ENCODE results near the gene MARCOL.
"Not testable (repeated sequence)": the region's sequence is repeated elsewhere in the genome, so short reads cannot be mapped to it uniquely, and the experiment has no call there.

The MARCOL gene

DNA sequence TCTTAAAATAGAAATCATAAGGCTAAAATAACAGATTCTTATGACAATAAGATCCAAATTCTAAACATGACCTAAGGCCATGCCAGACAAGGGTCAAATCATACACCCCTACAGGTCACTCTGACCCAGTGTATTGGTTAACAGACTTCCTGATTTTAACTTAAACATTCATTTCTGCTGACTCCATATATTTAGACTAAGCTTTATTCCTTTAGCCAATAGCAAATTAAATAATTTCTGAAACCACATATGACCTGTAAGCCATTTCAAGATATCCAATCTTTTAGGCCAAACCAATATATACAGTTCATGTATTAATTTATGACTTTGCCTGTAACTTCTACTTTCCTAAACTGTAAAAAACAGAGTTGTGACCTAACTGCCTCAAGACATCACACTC lies 22.9 kb downstream of the MARCOL start:
- no peak overlapping the region for H3K4me3 ChIP-seq (ENCODE audit: low read depth, low read length)

DNA sequence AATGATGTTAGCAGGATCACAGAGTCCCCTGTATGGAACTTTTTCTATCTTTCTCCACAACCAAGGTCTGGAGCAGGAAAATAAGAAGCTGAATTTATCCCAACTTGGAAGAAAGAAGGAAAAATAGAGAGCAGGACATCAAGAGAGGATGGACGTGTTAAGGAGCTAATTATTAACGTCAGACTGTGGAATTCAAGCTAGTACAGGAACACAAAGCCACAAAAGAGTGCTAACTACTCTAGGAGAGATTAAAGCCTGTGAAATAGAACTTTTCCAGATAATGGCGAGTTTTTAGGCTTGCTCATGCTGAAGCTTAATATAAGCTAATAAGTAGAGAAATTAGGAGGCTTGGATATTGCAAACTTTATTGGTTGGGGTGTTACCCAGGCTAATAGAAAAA lies 29.6 kb downstream of the MARCOL start:
- H3K4me3 ChIP-seq (ENCODE audit: low read depth, low read length) = no peak overlapping the region

DNA sequence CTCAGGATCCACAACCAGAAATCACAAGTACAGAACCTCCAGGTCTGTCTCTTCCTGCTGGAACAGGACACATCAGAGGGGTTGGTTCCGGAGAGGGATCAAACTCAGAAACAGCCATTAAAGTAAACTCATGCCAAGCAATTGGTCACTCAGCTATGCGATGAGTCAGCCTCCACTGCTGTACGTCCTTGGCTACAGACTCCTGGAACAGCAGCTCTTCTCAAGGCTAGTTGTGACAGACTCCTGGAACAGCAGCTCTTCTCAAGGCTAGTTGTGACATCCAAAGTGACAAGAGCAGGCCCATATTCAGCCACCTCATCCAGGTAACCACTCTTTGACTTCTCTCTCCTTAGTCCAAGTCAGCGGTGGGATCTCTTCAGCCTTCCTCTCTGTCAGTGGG lies 30.2 kb downstream of the MARCOL start, which contains the start of gene SPINK13:
Gene SPINK13 (plus strand): TSS at position 229 of the 400 bp plus-strand sequence. CDS start 1,279 bp downstream, outside the sequence.
- H3K4me3 ChIP-seq (ENCODE audit: low read depth, low read length) = no peak within 1 kb of the TSS

DNA sequence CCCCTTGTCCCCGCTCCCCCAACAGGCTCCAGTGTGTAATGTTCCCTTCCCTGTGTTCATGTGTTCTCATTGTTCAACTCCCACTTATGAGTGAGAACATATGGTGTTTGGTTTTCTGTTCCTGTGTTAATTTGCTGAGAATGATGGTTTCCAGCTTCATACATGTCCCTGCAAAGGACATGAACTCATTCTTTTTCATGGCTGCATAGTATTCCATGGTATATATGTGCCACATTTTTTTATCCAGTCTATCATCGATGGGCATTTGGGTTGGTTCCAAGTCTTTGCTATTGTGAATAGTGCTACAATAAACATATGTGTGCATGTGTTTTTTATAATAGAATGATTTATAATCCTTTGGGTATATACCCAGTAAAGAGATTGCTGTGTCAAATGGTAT lies 36.8 kb downstream of the MARCOL start:
- not testable (repeated sequence) for H3K4me3 ChIP-seq (ENCODE audit: low read depth, low read length)

GRCh38 chr5:148280893-148281292 lies 42.6 kb downstream of the MARCOL start:
- not testable (repeated sequence) for H3K4me3 ChIP-seq (ENCODE audit: low read depth, low read length)

DNA sequence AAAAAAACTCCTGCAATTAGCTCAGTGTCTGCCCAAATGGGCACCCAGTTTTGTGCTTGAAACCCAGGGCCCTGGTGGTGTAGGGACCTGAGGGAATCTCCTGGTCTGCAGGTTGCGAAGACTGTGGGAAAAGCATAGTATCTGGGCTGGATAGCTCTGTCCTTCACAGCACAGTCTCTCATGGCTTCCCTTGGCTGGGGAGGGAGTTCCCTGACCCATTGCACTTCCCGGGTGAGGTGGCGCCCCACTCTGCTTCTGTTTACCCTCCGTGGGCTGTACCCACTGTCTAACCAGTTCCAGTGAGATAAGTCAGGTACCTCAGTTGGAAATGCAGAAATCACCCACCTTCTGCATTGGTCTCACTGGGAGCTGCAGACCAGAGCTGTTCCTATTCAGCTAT lies 43.0 kb downstream of the MARCOL start:
- H3K4me3 ChIP-seq (ENCODE audit: low read depth, low read length) = not testable (repeated sequence)

GRCh38 chr5:148290271-148291195 lies 52.2 kb downstream of the MARCOL start:
- no peak overlapping the region for H3K4me3 ChIP-seq (ENCODE audit: low read depth, low read length)
